Measurements from ENCODE around the gene IL4. TPM values are rescaled to one million over a fixed set of nuclear protein-coding genes. Genes with fewer than 3 reads are reported as not detected.

IL4 gene
- total and polyA plus RNA-seq, 2 donors (not counting 3 experiments of a cell fraction or from before 2014, with no cell fraction given) = not detected

GRCh38 chr5:132673488-132673887 lies 301 bp upstream of the IL4 start:
- H3K36me3 ChIP-seq (ENCODE audit: control insufficient read depth in 2 of 2, extremely low read depth in 1 of 2, insufficient read depth in 2 of 2, low read length in 2 of 2) = no peaks in the 10 kb centered on the region
- no peak overlapping the region for H3K4me3 ChIP-seq (replicated peaks in 1 of 3; ENCODE audit: insufficient read depth in 1 of 3, low read depth in 1 of 3, low read length in 3 of 3)
- H3K27me3 ChIP-seq (ENCODE audit: control insufficient read depth in 2 of 2, insufficient read depth in 2 of 2, low read length in 2 of 2) = no peaks in the 10 kb centered on the region
- peaks cover 13% of the 10 kb centered on the region for H3K4me1 ChIP-seq (ENCODE audit: control insufficient read depth, extremely low read depth, insufficient read depth, low read length)
- DNase-seq (ENCODE audit: low read depth, low spot score) = no peak
- H3K9me1 ChIP-seq (replicated peaks; ENCODE audit: control insufficient read depth, extremely low read depth, insufficient read depth, low read length) = no peaks in the 10 kb centered on the region
- H2AFZ ChIP-seq (ENCODE audit: low read depth, low read length) = no peak overlapping the region
- BruUV-seq (replicated peaks) = no TSS peak
- no peak overlapping the region for H3K9ac ChIP-seq (replicated peaks; ENCODE audit: extremely low read depth, insufficient read depth, low read length)
- ChIA-PET CTCF (no interaction called here), POLR2A (interaction anchor here (0.7 kb wide), 1 partner anchor 307 kb away, joined by 5 read pairs; no protein-coding TSS in a partner anchor)
- H4K20me1 ChIP-seq (replicated peaks; ENCODE audit: control insufficient read depth, extremely low read depth, insufficient read depth, low read length) = no peaks in the 10 kb centered on the region
- no peaks in the 10 kb centered on the region for H3K79me2 ChIP-seq (ENCODE audit: control insufficient read depth, insufficient read depth, low read length)
- no peak for FAIRE-seq
- intact Hi-C loops (cut with micrococcal nuclease) (no loop called here), dilution Hi-C loops (cut with MboI; ENCODE audit: extremely low pct_ligation_motif_present, low sequenced_read_pairs) (no loop called here)
- H3K9me3 ChIP-seq (replicated peaks; ENCODE audit: control insufficient read depth, insufficient read depth, low read length) = no peaks in the 10 kb centered on the region
- no peak overlapping the region for H3K27ac ChIP-seq (ENCODE audit: insufficient read depth, low read depth, low read length)
- no peak overlapping the region for H3K4me2 ChIP-seq (ENCODE audit: insufficient read depth, low read length)
- TF ChIP-seq FOS (IDR thresholded peaks at IDR 0.05; ENCODE audit: borderline replicate concordance, insufficient read depth, low read length) = no peak
- no peak for TF ChIP-seq POLR2AphosphoS5 (IDR thresholded peaks at IDR 0.05; ENCODE audit: insufficient read depth, low read depth, low read length)

- no peaks in the 10 kb centered on the region for H3K36me3 ChIP-seq (ENCODE audit: control insufficient read depth in 2 of 2, extremely low read depth in 1 of 2, insufficient read depth in 2 of 2, low read length in 2 of 2)
- H4K20me1 ChIP-seq (replicated peaks; ENCODE audit: control insufficient read depth, extremely low read depth, insufficient read depth, low read length) = no peaks in the 10 kb centered on the region
- dilution Hi-C loops (cut with MboI; ENCODE audit: extremely low pct_ligation_motif_present, low sequenced_read_pairs) (no loop called here), intact Hi-C loops (cut with micrococcal nuclease) (no loop called here)
- no peaks in the 10 kb centered on the region for H3K9me1 ChIP-seq (replicated peaks; ENCODE audit: control insufficient read depth, extremely low read depth, insufficient read depth, low read length)
- no TSS peak for BruUV-seq (replicated peaks)
- H3K27me3 ChIP-seq (ENCODE audit: control insufficient read depth in 2 of 2, insufficient read depth in 2 of 2, low read length in 2 of 2) = no peaks in the 10 kb centered on the region
- H3K79me2 ChIP-seq (ENCODE audit: control insufficient read depth, insufficient read depth, low read length) = no peaks in the 10 kb centered on the region
- FAIRE-seq (peak; percentile 68), DNase-seq (ENCODE audit: low read depth, low spot score) (peak; percentile 76)
- no peaks in the 10 kb centered on the region for H3K9me3 ChIP-seq (replicated peaks; ENCODE audit: control insufficient read depth, insufficient read depth, low read length)
- CTCF ChIA-PET = interaction anchor here (0.8 to 1.3 kb wide), 4 partner anchors 40 to 148 kb away, joined by 3 to 6 read pairs (median 4); no protein-coding TSS in a partner anchor
- peak overlapping the region; percentile 29 for H3K27ac ChIP-seq (ENCODE audit: insufficient read depth, low read depth, low read length)
- POLR2A ChIA-PET = interaction anchor here (0.7 kb wide), 1 partner anchor 29 kb away, joined by 3 read pairs; no protein-coding TSS in a partner anchor
- H3K4me2 ChIP-seq (ENCODE audit: insufficient read depth, low read length) = no peak overlapping the region
- no peak overlapping the region for H2AFZ ChIP-seq (ENCODE audit: low read depth, low read length)
- no peak overlapping the region for H3K4me3 ChIP-seq (replicated peaks in 1 of 3; ENCODE audit: insufficient read depth in 1 of 3, low read depth in 1 of 3, low read length in 3 of 3)
- peaks cover 13% of the 10 kb centered on the region for H3K4me1 ChIP-seq (ENCODE audit: control insufficient read depth, extremely low read depth, insufficient read depth, low read length)
- TF ChIP-seq CTCF (IDR thresholded peaks at IDR 0.05; ENCODE audit: extremely low read depth in 1 of 2, insufficient read depth in 1 of 2, low read depth in 1 of 2, low read length in 2 of 2) (no peak), POLR2AphosphoS5 (IDR thresholded peaks at IDR 0.05; ENCODE audit: insufficient read depth, low read depth, low read length) (no peak), JUN (IDR thresholded peaks at IDR 0.05; ENCODE audit: borderline replicate concordance, insufficient read depth, insufficient read length, low read depth) (peak; percentile 8), GATA2 (IDR thresholded peaks at IDR 0.05; ENCODE audit: insufficient read depth, insufficient read length, low read depth, low read length) (no peak), EZH2 (IDR thresholded peaks at IDR 0.05; ENCODE audit: borderline replicate concordance, low read depth, low read length, severe bottlenecking) (no peak), FOS (IDR thresholded peaks at IDR 0.05; ENCODE audit: borderline replicate concordance, insufficient read depth, low read length) (peak; percentile 25)
- no peak overlapping the region for H3K9ac ChIP-seq (replicated peaks; ENCODE audit: extremely low read depth, insufficient read depth, low read length)
Observed at GRCh38 chr5:132674671-132675506, 1.1 kb downstream of the IL4 start.
